ENCODE data around the gene SYTL3. TPM values are rescaled to one million over a fixed set of nuclear protein-coding genes. Genes with fewer than 3 reads are reported as not detected.

SYTL3 gene
- total and polyA plus RNA-seq, 11 donors = 4.0 to 14.6 (median 8.2) TPM

DNA sequence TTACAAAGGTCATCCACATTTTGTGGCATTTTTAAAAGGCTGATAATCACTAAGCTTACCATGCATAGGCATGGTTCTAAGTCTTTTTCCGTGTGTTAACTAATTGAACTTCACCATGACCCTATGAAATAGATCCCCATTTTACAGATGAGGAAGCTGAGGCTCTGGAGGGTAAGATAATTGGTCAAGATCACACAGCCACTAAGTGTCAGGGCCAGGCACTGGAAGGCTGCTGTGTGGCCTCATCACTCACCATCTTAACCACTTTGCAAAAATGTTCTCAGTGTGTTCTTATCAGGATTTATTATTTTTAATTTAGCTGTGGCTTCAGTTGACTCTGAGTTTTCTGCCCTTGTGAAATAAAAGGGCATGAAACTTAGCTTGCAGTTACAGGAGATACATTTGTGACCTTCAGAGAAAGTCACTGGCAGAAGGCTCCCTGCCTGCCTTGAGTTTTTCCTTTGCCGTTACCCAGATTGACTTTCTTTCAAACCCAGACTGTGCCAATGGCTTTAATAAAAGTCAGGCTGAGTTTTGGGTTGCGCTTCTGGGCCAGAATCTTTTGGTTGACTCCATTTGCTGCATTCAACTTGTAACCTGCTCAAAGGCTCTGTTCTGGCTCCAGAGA, 87.3 kb downstream of the SYTL3 start:
- Histone ChIP-seq H3K27ac (peak overlapping the region in 2 of 12 donors; percentile 14 to 19), H3K36me3 (no peaks in the 10 kb centered on the region), H3K4me1 (peaks cover 0 to 7% (median 0%) of the 10 kb centered on the region in 12 donors), H3K27me3 (no peaks in the 10 kb centered on the region), H3K9me3 (peaks cover 0 to 25% (median 6%) of the 10 kb centered on the region in 12 donors), H3K4me3 (no peak overlapping the region)
- WGBS, 4 donors = 80 to 87% (median 84%) methylated on average over 3 of the region's 3 CpGs
- ATAC-seq (peak in 2 of 4 donors; percentile 55 to 67), DNase-seq (no peak)
- TF ChIP-seq POLR2A (IDR thresholded peaks at IDR 0.05) = no peak
- TF ChIP-seq, protein P1, sequence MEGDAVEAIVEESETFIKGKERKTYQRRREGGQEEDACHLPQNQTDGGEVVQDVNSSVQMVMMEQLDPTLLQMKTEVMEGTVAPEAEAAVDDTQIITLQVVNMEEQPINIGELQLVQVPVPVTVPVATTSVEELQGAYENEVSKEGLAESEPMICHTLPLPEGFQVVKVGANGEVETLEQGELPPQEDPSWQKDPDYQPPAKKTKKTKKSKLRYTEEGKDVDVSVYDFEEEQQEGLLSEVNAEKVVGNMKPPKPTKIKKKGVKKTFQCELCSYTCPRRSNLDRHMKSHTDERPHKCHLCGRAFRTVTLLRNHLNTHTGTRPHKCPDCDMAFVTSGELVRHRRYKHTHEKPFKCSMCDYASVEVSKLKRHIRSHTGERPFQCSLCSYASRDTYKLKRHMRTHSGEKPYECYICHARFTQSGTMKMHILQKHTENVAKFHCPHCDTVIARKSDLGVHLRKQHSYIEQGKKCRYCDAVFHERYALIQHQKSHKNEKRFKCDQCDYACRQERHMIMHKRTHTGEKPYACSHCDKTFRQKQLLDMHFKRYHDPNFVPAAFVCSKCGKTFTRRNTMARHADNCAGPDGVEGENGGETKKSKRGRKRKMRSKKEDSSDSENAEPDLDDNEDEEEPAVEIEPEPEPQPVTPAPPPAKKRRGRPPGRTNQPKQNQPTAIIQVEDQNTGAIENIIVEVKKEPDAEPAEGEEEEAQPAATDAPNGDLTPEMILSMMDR (IDR thresholded peaks at IDR 0.05) = no peak
- intact Hi-C loops (cut with DNase I) = no loop called here

DNA sequence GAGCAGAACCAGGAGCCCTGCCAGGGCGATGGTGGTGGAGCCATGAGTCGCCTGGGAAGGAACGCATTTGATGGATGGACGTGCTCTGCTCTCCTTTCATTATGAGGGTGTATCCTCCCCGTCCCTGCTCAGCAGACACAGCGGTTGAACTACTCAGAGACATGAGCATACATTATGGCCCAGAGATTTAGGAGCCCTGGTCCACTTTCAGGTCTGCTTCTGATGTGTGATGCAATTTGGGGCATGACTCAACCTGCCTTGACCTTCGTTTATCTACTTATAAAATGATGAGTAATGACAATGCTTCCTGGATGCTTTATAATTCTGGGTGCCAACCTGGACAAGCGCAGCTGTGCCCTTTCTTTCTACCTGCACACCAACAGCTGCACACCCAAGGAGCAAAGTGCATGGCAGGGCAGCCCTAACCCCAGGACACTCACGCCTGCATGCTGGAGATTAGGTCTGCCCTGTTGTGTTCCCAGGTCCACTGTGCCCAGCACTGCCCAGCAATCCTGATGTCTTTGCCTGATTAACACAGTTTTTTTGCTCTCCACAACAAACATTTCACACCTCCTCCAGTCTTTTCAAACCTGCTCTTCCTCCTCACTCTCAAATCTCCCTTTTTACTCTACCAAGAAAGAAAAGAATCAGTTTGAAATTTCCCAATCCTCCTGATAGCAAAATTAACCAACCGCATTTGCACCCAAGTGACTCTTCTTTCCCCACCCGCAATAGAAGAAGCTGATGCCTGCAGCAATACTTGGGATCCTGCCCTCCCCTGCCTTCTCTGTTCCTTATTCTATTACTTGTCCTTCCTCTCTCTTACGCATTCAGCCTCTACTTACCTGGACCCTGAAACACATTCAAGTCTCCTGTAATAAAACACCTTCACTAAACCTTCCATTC, 88.1 kb downstream of the SYTL3 start:
- 87 to 90% (median 88%) methylated on average over 12 of the region's 12 CpGs for WGBS, 4 donors
- peak in 2 of 4 donors; percentile 56 to 58 for ATAC-seq
- no peak overlapping the region for H3K4me3 ChIP-seq
- peak overlapping the region in 1 of 12 donors; percentile 19 for H3K27ac ChIP-seq
- peaks cover 0 to 7% (median 0%) of the 10 kb centered on the region in 12 donors for H3K4me1 ChIP-seq
- H3K36me3 ChIP-seq = no peaks in the 10 kb centered on the region
- intact Hi-C loops (cut with DNase I) = no loop called here
- no peak for TF ChIP-seq POLR2A (IDR thresholded peaks at IDR 0.05)
- TF ChIP-seq, protein P1 (IDR thresholded peaks at IDR 0.05) = no peak
- peaks cover 0 to 25% (median 6%) of the 10 kb centered on the region in 12 donors for H3K9me3 ChIP-seq
- H3K27me3 ChIP-seq = no peaks in the 10 kb centered on the region
- no peak for DNase-seq

DNA sequence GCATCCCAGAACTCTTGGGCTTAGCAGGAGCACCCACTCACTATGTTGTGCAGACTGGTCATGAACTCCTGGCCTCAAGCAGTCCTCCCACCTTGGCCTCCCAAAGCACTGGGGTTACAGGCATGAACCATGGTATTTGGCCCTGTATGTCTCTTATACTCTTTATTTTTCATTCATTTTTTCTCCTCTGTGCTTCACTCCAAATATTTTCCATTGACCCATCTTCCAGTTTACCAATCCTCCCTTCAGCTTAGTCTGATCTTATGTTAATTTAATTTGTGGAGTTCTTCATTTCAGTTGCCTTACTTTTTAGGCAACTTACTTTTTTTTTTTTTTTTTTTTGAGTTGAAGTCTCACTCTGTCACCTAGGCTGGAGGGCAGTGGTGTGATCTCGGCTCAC, 89.8 kb downstream of the SYTL3 start:
- no peak for ATAC-seq
- no peak overlapping the region for H3K27ac ChIP-seq
- TF ChIP-seq, protein P1 (IDR thresholded peaks at IDR 0.05) = no peak
- no peak for TF ChIP-seq POLR2A (IDR thresholded peaks at IDR 0.05)
- intact Hi-C loops (cut with DNase I) = no loop called here
- H3K4me3 ChIP-seq = no peak overlapping the region
- peaks cover 0 to 20% (median 6%) of the 10 kb centered on the region in 12 donors for H3K9me3 ChIP-seq
- H3K4me1 ChIP-seq = peaks cover 0 to 10% (median 0%) of the 10 kb centered on the region in 12 donors
- WGBS, 4 donors = 98 to 100% (median 100%) methylated on average over 1 of the region's 1 CpG
- DNase-seq = no peak
- H3K27me3 ChIP-seq = no peaks in the 10 kb centered on the region
- H3K36me3 ChIP-seq = no peaks in the 10 kb centered on the region

GRCh38 chr6:158743033-158743651, 93.3 kb downstream of the SYTL3 start:
- Histone ChIP-seq H3K9me3 (peaks cover 0 to 20% (median 6%) of the 10 kb centered on the region in 12 donors), H3K27me3 (no peaks in the 10 kb centered on the region), H3K36me3 (peaks cover 0 to 8% (median 0%) of the 10 kb centered on the region in 9 donors), H3K27ac (no peak overlapping the region), H3K4me3 (no peak overlapping the region), H3K4me1 (peaks cover 0 to 7% (median 0%) of the 10 kb centered on the region in 12 donors)
- TF ChIP-seq, protein P1 (IDR thresholded peaks at IDR 0.05) = no peak
- no peak for TF ChIP-seq POLR2A (IDR thresholded peaks at IDR 0.05)
- DNase-seq = no peak
- intact Hi-C loops (cut with DNase I) = no loop called here
- no peak for ATAC-seq
- 76 to 82% (median 80%) methylated on average over 6 of the region's 6 CpGs for WGBS, 4 donors
